Stomach (tissue), 4 donors: ENCODE data around the gene KLK10.

ENCODE experiments used
- EP300 ChIP-seq: sonication (generic); formaldehyde crosslinking; IDR thresholded peaks from one replicate; pipeline ENCODE4 v1.6.1; 2017; ENCODE audit warnings: antibody characterized with exemption
- POLR2A ChIP-seq, 4 donors: fragments of 450-650 bp; IDR thresholded peaks; one replicate each; pipeline ENCODE4 v1.6.1; 2016; ENCODE audit warnings: antibody characterized with exemption in 4 of 4, control low read depth in 2 of 4, mild to moderate bottlenecking in 1 of 4, moderate library complexity in 1 of 4

DNA sequence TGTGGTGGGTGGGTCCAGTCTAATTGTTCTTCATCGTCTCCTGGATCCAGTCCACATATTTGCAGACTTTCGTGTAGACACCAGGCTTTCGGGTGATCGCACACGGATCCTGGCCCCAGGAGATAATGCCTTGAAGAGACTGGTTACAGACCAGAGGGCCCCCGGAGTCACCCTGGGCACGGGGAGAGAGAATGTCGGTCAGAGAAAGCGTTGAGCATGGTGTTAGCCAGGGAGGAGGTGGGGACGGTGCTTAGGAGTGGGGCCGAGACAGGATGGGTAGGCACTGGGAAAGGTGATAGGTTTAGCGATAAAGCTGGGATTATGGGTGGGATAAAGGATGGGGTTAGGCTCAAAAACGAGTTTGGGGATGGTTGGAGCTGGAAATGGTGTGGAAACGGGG, 3.0 kb upstream of the KLK10 start:
- TF ChIP-seq POLR2A (IDR thresholded peaks at IDR 0.05) (no peak), EP300 (no peak)
